Muscle of leg (tissue), 11 donors: ENCODE results near the gene NCEH1. TPM values are rescaled to one million over a fixed set of nuclear protein-coding genes. Genes with fewer than 3 reads are reported as not detected.
"Not testable (repeated sequence)": the region's sequence is repeated elsewhere in the genome, so short reads cannot be mapped to it uniquely, and the experiment has no call there.

Experiments
- DNase-seq: peaks from one replicate; pipeline ENCODE4 v3.0.0; 2013
- H3K27ac ChIP-seq: one replicate; pipeline ENCODE4 v1.5.1; 2013; ENCODE audit warnings: mild to moderate bottlenecking, low read length, control low read depth
- H3K27me3 ChIP-seq: one replicate; pipeline ENCODE4 v1.6.1; 2013; ENCODE audit warnings: low read length; ENCODE audit not compliant: control insufficient read depth, insufficient read depth
- H3K36me3 ChIP-seq: one replicate; pipeline ENCODE4 v1.6.1; 2013; ENCODE audit warnings: low read length; ENCODE audit not compliant: control insufficient read depth, insufficient read depth
- H3K4me1 ChIP-seq: one replicate; pipeline ENCODE4 v1.6.1; 2013; ENCODE audit warnings: low read length; ENCODE audit not compliant: control insufficient read depth, insufficient read depth
- H3K4me3 ChIP-seq: one replicate; pipeline ENCODE4 v1.5.1; 2013; ENCODE audit warnings: low read length, control low read depth
- H3K9me3 ChIP-seq: replicated peaks from 2 replicates; pipeline ENCODE4 v1.6.1; 2013; ENCODE audit warnings: low read depth, low read length; ENCODE audit not compliant: control insufficient read depth
- WGBS: methylation state at CpG from one replicate; pipeline ENCODE4 v1.1.5; 2013; ENCODE audit warnings: missing lambda C conversion rate; ENCODE audit not compliant: insufficient coverage; 5-methylcytosine and 5-hydroxymethylcytosine counted together
- polyA plus RNA-seq, 8 donors: library from polyadenylated mRNA; unstranded; fragments of 120-200 nt; gene quantifications; one replicate each; pipeline versions ENCODE4 v1.2.1 to v1.2.3, GENCODE V29; 2013; ENCODE audit warnings: inconsistent platforms in 1 of 8, low replicate concordance in 1 of 8; ENCODE audit not compliant: insufficient read length in 8 of 8, insufficient read depth in 1 of 8
- total RNA-seq: library from RNA; stranded (reverse); fragments of 120-200 nt; gene quantifications from one replicate; pipeline ENCODE4 v1.2.4, GENCODE V29; 2013

The NCEH1 gene
- total and polyA plus RNA-seq, 9 donors = 1.3 to 2.6 (median 1.8) TPM

DNA sequence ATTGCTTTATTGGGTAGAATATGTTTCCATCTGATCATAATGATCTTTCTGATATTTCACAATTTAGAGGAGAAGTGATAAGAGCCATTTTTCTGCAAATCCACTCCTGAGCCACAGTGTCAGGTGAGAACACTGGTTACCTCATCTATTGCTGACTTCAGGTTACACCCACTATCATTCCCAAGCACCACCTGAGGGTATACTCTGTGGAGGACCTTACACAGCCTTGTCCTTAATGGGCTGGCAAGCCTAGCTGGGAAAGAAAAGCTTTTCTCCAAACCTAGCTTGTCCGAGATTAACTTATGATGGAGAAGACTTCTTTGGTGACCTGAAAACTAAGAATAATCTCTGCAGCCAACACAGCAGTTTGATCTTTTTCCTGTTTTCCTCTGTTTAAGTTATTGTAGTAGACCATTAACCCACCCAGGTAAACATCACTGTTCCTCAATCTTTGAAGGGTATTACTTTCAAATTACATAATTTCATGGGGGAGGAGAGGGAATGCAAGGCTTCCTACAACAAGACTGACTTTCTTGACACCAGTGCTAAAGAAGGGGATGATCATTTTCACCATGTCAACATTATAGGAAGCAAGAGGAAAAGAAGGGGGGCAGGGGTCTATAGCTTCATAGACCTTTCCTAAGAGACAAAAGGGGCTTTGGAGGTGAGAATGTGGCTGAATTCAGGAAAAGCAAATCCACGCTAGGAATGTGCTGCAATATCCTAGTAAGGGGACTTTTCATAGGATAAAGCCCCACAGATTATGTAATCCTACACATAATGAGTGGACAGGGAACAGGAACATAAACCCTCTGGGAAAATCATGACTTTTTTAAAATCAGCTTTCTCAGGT is 1.7 kb downstream of the NCEH1 start:
- Histone ChIP-seq H3K27ac (no peak overlapping the region), H3K4me1 (peaks cover 8% of the 10 kb centered on the region), H3K9me3 (no peaks in the 10 kb centered on the region), H3K36me3 (no peaks in the 10 kb centered on the region), H3K4me3 (no peak overlapping the region), H3K27me3 (no peaks in the 10 kb centered on the region)
- DNase-seq = no peak
- WGBS = no CpG with 5 or more reads among the region's 2 CpGs

DNA sequence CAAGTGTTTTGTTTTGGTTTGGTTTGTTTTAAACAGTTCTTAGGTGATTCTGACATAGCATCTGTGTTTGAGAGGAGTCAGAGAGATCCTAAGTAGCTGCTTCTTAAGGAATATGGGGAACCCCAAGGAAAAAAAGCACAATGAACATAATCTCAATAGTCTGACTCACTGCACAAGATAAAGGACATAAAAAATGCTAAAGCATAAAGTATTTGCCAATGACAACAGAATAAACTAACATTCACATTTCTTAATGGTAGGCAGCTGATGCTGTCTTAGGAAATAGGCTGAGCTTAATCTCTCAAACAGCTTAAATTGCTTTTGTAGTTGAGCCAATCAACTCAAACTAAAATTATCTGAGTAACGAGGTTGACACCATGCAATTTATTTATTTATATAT is 2.9 kb downstream of the NCEH1 start:
- Histone ChIP-seq H3K27me3 (no peaks in the 10 kb centered on the region), H3K9me3 (no peaks in the 10 kb centered on the region), H3K4me3 (no peak overlapping the region), H3K4me1 (peaks cover 8% of the 10 kb centered on the region), H3K36me3 (no peaks in the 10 kb centered on the region), H3K27ac (no peak overlapping the region)
- no CpG with 5 or more reads among the region's 1 CpG for WGBS
- no peak for DNase-seq

DNA sequence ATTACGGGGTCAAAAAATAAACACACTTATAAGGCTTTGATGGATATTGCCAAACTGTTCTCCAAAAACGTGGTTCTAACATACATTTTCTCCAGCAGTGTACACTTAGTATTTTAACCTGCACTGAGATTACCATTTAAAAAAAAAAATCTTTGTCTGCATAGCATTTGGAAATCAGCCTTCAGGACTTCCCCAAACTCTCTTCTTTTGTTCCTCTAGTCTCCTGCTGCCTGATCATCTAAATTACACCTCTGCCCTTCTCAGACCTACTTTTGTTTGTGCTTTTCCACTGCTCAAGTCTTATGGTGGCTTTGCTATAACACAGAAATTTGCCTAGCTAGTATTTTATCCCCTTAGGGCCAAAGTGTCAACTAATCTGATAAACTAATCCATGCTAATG is 3.8 kb downstream of the NCEH1 start:
- Histone ChIP-seq H3K9me3 (no peaks in the 10 kb centered on the region), H3K27me3 (no peaks in the 10 kb centered on the region), H3K4me3 (no peak overlapping the region), H3K36me3 (no peaks in the 10 kb centered on the region), H3K27ac (no peak overlapping the region), H3K4me1 (peaks cover 8% of the 10 kb centered on the region)
- no peak for DNase-seq
- WGBS = 83% methylated on average over 1 of the region's 2 CpGs

DNA sequence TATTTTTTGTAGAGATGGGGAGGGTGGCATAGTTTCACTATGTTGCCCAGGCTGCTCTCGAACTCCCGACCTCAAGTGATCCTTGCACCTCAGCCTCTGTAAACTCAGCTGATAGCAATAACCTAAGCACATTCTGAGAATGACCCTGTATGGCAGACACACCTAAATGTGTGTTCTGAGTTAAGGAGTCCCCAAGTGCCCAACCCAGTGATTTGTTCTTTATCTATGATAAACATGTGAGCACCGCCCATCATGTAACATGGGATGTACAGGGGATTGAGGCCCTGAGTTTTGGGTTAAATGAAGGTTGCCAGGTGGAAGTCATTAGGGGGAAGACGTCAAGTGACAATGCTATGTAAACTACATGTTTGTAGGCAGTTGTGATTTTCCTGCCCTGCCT is 5.7 kb downstream of the NCEH1 start:
- H3K4me1 ChIP-seq = peaks cover 6% of the 10 kb centered on the region

DNA sequence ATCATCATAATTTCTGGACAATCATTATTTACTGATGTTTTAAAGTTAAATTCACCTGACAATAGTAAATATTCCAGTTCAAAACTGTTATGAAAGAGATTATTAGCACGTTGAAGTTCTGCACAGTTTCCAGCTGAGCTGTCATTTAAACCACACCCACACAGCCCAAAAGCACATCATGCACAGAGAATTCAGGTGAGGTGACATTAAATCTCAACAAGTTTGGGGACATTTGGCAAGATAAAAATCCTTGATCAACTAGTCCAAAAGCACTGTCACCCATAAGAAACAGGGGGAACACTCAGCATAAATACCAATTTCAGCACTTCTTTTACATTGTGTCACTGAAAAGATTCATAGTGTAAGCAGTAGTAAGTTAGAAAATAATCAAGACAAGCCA is 6.9 kb downstream of the NCEH1 start:
- no peak overlapping the region for H3K4me3 ChIP-seq
- no peaks in the 10 kb centered on the region for H3K9me3 ChIP-seq
- no peak for DNase-seq
- no peak overlapping the region for H3K27ac ChIP-seq
- WGBS = no CpG with 5 or more reads among the region's 1 CpG
- no peaks in the 10 kb centered on the region for H3K4me1 ChIP-seq
- no peaks in the 10 kb centered on the region for H3K36me3 ChIP-seq
- H3K27me3 ChIP-seq = no peaks in the 10 kb centered on the region

More for the DNA sequence above, 5.7 kb downstream of the NCEH1 start:
- Histone ChIP-seq H3K36me3 (no peaks in the 10 kb centered on the region), H3K4me3 (no peak overlapping the region), H3K27me3 (no peaks in the 10 kb centered on the region), H3K27ac (no peak overlapping the region), H3K9me3 (no peaks in the 10 kb centered on the region)
- no CpG with 5 or more reads among the region's 4 CpGs for WGBS
- no peak for DNase-seq

DNA sequence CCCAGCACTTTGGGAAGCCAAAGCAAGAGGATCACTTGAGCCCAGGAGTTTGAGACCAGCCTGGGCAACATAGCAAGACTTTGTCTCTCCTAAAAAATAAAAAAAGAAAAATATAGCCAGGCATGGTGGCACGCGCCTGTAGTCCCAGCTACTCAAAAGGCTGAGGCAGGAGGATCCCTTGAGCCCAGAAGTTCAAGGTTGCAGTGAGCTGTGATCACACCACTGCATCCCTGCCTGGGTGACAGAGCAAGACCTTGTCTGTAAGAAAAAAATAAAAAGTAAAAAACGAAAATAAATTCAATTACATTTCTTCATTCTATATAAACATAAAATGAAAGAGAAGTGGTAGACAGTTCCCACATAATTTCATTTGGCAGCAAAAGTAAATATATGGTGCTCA is 8.1 kb downstream of the NCEH1 start:
- not testable (repeated sequence) for H3K36me3 ChIP-seq, H3K27me3 ChIP-seq, H3K4me1 ChIP-seq, H3K4me3 ChIP-seq, H3K9me3 ChIP-seq, DNase-seq, H3K27ac ChIP-seq
- WGBS = 100% methylated on average over 2 of the region's 3 CpGs

DNA sequence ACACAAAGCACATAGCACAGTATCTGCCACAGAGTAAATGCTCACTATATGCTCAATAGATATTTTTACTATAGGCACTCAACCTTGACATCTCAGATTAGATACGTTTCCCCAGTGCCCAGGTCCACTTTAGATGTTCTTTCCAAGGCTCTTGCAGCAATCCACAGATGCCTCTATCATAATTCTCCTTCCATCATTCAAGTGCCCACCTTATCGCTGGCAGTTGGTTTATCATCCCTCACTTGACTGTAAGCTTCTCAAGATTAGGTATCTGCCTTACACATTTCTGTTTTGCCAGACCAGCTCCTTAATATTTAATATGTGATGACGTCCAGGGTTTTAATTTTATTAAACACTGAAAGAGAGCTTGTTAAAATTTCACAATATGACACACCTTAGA is 8.6 kb downstream of the NCEH1 start:
- WGBS = 92% methylated on average over 1 of the region's 3 CpGs
- Histone ChIP-seq H3K4me3 (no peak overlapping the region), H3K4me1 (no peaks in the 10 kb centered on the region), H3K27ac (no peak overlapping the region), H3K9me3 (no peaks in the 10 kb centered on the region), H3K36me3 (no peaks in the 10 kb centered on the region), H3K27me3 (no peaks in the 10 kb centered on the region)
- no peak for DNase-seq

DNA sequence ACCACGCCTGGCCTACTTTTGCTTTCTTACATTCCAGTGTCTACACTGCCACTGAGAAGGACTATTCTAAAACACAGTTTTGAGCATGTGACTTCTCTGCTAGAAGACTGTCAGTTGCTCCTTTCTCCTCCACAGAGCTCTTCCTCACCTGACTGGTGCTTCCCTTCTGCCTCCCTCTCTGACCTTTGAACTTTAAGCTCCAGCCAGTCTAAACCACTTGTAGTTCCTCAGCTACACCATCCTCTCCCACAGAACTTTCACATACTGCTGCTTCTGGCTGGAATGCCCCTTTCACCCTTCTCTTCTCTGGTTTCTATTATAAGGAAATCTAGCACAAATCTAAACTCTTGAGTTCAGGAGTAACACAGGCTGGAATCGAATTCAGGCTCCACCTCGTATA is 9.1 kb downstream of the NCEH1 start:
- H3K27ac ChIP-seq = no peak overlapping the region
- 90% methylated on average over 3 of the region's 3 CpGs for WGBS

DNA sequence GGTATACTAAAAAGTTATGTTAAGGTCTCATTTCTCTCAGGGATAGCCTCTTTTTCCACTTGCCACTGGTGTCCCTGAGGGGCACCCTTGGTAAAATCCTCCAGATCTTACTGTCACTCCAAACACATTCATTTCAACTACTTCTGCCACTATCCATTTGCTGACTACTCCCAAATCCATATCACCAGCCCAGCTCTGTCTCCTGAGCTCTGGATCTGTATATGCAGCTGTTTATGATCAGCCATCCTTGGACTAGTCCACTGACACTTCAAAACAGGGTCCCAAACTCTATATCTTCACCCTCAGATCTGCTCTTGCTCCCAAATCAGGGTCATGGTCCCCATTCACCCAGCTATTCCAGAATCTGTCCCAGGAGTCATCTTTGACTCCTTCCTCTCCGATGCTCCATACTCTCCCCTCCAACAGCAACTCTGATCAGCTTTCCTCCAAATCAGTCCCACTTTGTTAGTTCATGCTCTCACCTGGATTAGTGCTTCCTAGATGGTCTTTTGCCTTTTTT is 9.9 kb downstream of the NCEH1 start:
- H3K27me3 ChIP-seq = no peaks in the 10 kb centered on the region
- H3K9me3 ChIP-seq = no peaks in the 10 kb centered on the region
- H3K4me1 ChIP-seq = no peaks in the 10 kb centered on the region
- H3K4me3 ChIP-seq = no peak overlapping the region
- DNase-seq = no peak
- WGBS = 86% methylated on average over 1 of the region's 1 CpG
- no peaks in the 10 kb centered on the region for H3K36me3 ChIP-seq
- no peak overlapping the region for H3K27ac ChIP-seq

More for the DNA sequence above, 9.1 kb downstream of the NCEH1 start:
- Histone ChIP-seq H3K36me3 (no peaks in the 10 kb centered on the region), H3K4me3 (no peak overlapping the region), H3K4me1 (no peaks in the 10 kb centered on the region), H3K27me3 (no peaks in the 10 kb centered on the region), H3K9me3 (no peaks in the 10 kb centered on the region)
- DNase-seq = no peak

DNA sequence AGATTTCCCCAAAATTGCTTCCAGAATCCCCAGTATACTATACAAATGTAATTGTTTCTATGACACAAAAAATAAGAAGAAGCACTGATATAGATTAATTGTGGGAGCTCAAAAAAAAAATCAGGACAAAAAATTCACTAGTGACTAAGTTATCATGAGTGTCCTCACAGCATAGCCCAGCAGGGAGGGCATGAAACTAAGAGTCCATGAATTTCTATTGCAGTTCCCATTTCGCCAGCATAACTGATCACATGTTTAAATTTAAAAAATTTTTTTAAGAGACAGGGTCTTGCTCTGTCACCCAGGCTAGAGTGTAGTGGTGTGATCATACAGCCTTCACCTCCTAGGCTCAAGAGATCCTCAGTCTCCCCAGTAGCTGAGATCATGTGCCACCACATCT is 10.6 kb downstream of the NCEH1 start:
- no peak for DNase-seq
- no peaks in the 10 kb centered on the region for H3K27me3 ChIP-seq
- no peaks in the 10 kb centered on the region for H3K9me3 ChIP-seq
- no peak overlapping the region for H3K27ac ChIP-seq
- no CpG with 5 or more reads among the region's 1 CpG for WGBS
- H3K4me3 ChIP-seq = no peak overlapping the region
- no peaks in the 10 kb centered on the region for H3K4me1 ChIP-seq
- no peaks in the 10 kb centered on the region for H3K36me3 ChIP-seq
